Type B pancreatic cell (in vitro differentiated cells): ENCODE results near the gene EGFL6. TPM values are rescaled to one million over a fixed set of nuclear protein-coding genes. Genes with fewer than 3 reads are reported as not detected.

Source experiments
- DNase-seq: peaks from one replicate; pipeline ENCODE4 v3.0.0; 2021; ENCODE audit warnings: mixed read lengths; ENCODE audit not compliant: unreplicated experiment; ENCODE audit errors: extremely low spot score
- H3K27ac Mint-ChIP-seq: 2 replicates; pipeline ENCODE4 v1.8.0; 2021; ENCODE audit warnings: mild to moderate bottlenecking, mixed read lengths
- H3K27me3 Mint-ChIP-seq: 2 replicates; pipeline ENCODE4 v1.8.0; 2021; ENCODE audit warnings: mixed read lengths
- H3K36me3 Mint-ChIP-seq: 2 replicates; pipeline ENCODE4 v1.8.0; 2021; ENCODE audit warnings: mixed read lengths
- H3K4me1 Mint-ChIP-seq: one replicate; pipeline ENCODE4 v1.8.0; 2021; ENCODE audit warnings: mixed read lengths; ENCODE audit not compliant: unreplicated experiment
- H3K4me3 Mint-ChIP-seq: 2 replicates; pipeline ENCODE4 v1.8.0; 2021; ENCODE audit warnings: mild to moderate bottlenecking, mixed read lengths
- H3K9me3 Mint-ChIP-seq: 2 replicates; pipeline ENCODE4 v1.8.0; 2021; ENCODE audit warnings: mixed read lengths
- CTCF ChIP-seq: fragments of 200-600 bp; sonication (generic); conservative IDR thresholded peaks from 2 replicates; pipeline ENCODE4 v1.5.0; 2021; ENCODE audit warnings: antibody characterized with exemption, mild to moderate bottlenecking
- long read RNA-seq: library from polyadenylated mRNA; unstranded; transcript quantifications from one replicate; pipeline ENCODE4 v2.0.0, GENCODE V29; 2020
- total RNA-seq: library from RNA; stranded (reverse); gene quantifications from 2 replicates; pipeline ENCODE4 v1.2.1, GENCODE V29; 2021; ENCODE audit warnings: low replicate concordance

The EGFL6 gene
- 0.40 and 4.5 TPM in 2 replicates for total RNA-seq
- long read RNA-seq: 0 reads

GRCh38 chrX:13569479-13570260 lies at the start of gene EGFL6:
Gene EGFL6 (plus strand): TSS chrX:13569601. CDS start chrX:13569862, 261 bp downstream.
- Mint-ChIP-seq H3K27ac (no peak within 1 kb of the TSS), H3K9me3 (peaks cover 8% of the 10 kb centered on the region), H3K27me3 (peaks cover 44% of the 10 kb centered on the region), H3K4me3 (peak within 1 kb of the TSS; percentile 81), H3K36me3 (no peaks in the 10 kb centered on the region), H3K4me1 (no peaks in the 10 kb centered on the region)
- DNase-seq: no peak
- TF ChIP-seq CTCF: no peak

- no peaks in the 10 kb centered on the region for H3K36me3 Mint-ChIP-seq
- DNase-seq: no peak
- TF ChIP-seq CTCF: no peak
- no peaks in the 10 kb centered on the region for H3K27me3 Mint-ChIP-seq
- peaks cover 3% of the 10 kb centered on the region for H3K9me3 Mint-ChIP-seq
- no peak overlapping the region for H3K27ac Mint-ChIP-seq
- H3K4me1 Mint-ChIP-seq: no peaks in the 10 kb centered on the region
- no peak overlapping the region for H3K4me3 Mint-ChIP-seq
Measured at GRCh38 chrX:13520351-13520750, 49.0 kb upstream of the EGFL6 start.

GRCh38 chrX:13520936-13521335 lies 48.5 kb upstream of the EGFL6 start:
- no peak for DNase-seq
- no peak for TF ChIP-seq CTCF
- no peak overlapping the region for H3K4me3 Mint-ChIP-seq
- H3K9me3 Mint-ChIP-seq: peaks cover 3% of the 10 kb centered on the region
- no peaks in the 10 kb centered on the region for H3K36me3 Mint-ChIP-seq
- no peaks in the 10 kb centered on the region for H3K4me1 Mint-ChIP-seq
- H3K27me3 Mint-ChIP-seq: no peaks in the 10 kb centered on the region
- no peak overlapping the region for H3K27ac Mint-ChIP-seq

- TF ChIP-seq CTCF: no peak
- no peaks in the 10 kb centered on the region for H3K4me1 Mint-ChIP-seq
- H3K4me3 Mint-ChIP-seq: no peak overlapping the region
- H3K9me3 Mint-ChIP-seq: peaks cover 3% of the 10 kb centered on the region
- H3K27ac Mint-ChIP-seq: no peak overlapping the region
- DNase-seq: no peak
- no peaks in the 10 kb centered on the region for H3K36me3 Mint-ChIP-seq
- no peaks in the 10 kb centered on the region for H3K27me3 Mint-ChIP-seq
Measured at GRCh38 chrX:13522811-13523210, 46.6 kb upstream of the EGFL6 start.

- TF ChIP-seq CTCF: no peak
- no peak for DNase-seq
- Mint-ChIP-seq H3K27ac (no peak overlapping the region), H3K9me3 (no peaks in the 10 kb centered on the region), H3K4me1 (peaks cover 3% of the 10 kb centered on the region), H3K4me3 (no peak overlapping the region), H3K27me3 (no peaks in the 10 kb centered on the region), H3K36me3 (no peaks in the 10 kb centered on the region)
Measured at GRCh38 chrX:13533726-13534125, 35.7 kb upstream of the EGFL6 start.
